Tibial nerve (tissue), 4 donors: Measurements from ENCODE around the gene FAM234A.

Source experiments
- CTCF ChIP-seq, 5 experiments: fragments of 200-600 bp in 3 of 5; fragments of 450-650 bp in 2 of 5; sonication (generic) in 3 of 5; IDR thresholded peaks; one replicate each; pipeline ENCODE4 v1.5.1; 2016 to 2019; ENCODE audit warnings: antibody characterized with exemption in 5 of 5, mild to moderate bottlenecking in 3 of 5, moderate library complexity in 2 of 5
- EP300 ChIP-seq, 2 donors: sonication (generic); formaldehyde crosslinking; IDR thresholded peaks; one replicate each; pipeline ENCODE4 v1.6.1; 2017; ENCODE audit warnings: antibody characterized with exemption in 2 of 2, mild to moderate bottlenecking in 1 of 2

- TF ChIP-seq CTCF (IDR thresholded peaks at IDR 0.05) (no peak), EP300 (IDR thresholded peaks at IDR 0.05) (no peak)
Observed at GRCh38 chr16:270381-271255, 36.0 kb downstream of the FAM234A start.
